H1 (cell line): Measurements from ENCODE around the gene FASTKD1. TPM values are rescaled to one million over a fixed set of nuclear protein-coding genes. Genes with fewer than 3 reads are reported as not detected.

ENCODE experiments used
- CTCF ChIA-PET: fragments of 300-600 bp; sonication (Branson Sonifier 250); formaldehyde crosslinking; loops from one replicate; lab custom pipeline; 2021; ENCODE audit not compliant: partially characterized antibody; lab: Charles Lee
- POLR2A ChIA-PET: fragments of 300-600 bp; sonication (Branson Sonifier 250); formaldehyde crosslinking; loops from one replicate; lab custom pipeline; 2021; ENCODE audit warnings: inconsistent platforms; ENCODE audit not compliant: partially characterized antibody; lab: Charles Lee
- DNase-seq, 2 experiments: peaks; one replicate each; pipeline versions ENCODE4 v3.0.0 to v3.0.0-alpha.2; 2010 to 2022; ENCODE audit warnings: low spot score in 2 of 2, low read depth in 1 of 2, mixed read lengths in 1 of 2
- FAIRE-seq: peaks from 2 replicates; lab custom pipeline; 2011; peaks lifted over from hg19 to GRCh38; lab: Jason Lieb, UNC
- H2AFZ ChIP-seq: 2 replicates; pipeline ENCODE4 v1.8.1; 2012; ENCODE audit warnings: low read length, inconsistent platforms
- H2AK5ac ChIP-seq: 2 replicates; pipeline ENCODE4 v1.6.1; 2013; ENCODE audit warnings: low read depth, low read length
- H2BK120ac ChIP-seq: replicated peaks from 2 replicates; pipeline ENCODE3; 2013; ENCODE audit warnings: low read depth, low read length, inconsistent platforms
- H2BK12ac ChIP-seq: 2 replicates; pipeline ENCODE4 v1.6.1; 2013; ENCODE audit warnings: low read depth, low read length
- H2BK15ac ChIP-seq: 2 replicates; pipeline ENCODE4 v1.6.1; 2013; ENCODE audit warnings: low read length
- H2BK20ac ChIP-seq: 2 replicates; pipeline ENCODE4 v1.6.1; 2013; ENCODE audit warnings: low read length
- H2BK5ac ChIP-seq: 2 replicates; pipeline ENCODE4 v1.6.1; 2013; ENCODE audit warnings: low read depth, low read length
- H3K14ac ChIP-seq: 2 replicates; pipeline ENCODE4 v1.6.1; 2013; ENCODE audit warnings: inconsistent platforms; ENCODE audit not compliant: insufficient read length
- H3K18ac ChIP-seq: 2 replicates; pipeline ENCODE4 v1.6.1; 2013; ENCODE audit warnings: low read length; ENCODE audit errors: extremely low read depth
- H3K23ac ChIP-seq: 2 replicates; pipeline ENCODE4 v1.6.1; 2013; ENCODE audit warnings: inconsistent platforms; ENCODE audit not compliant: insufficient read length
- H3K23me2 ChIP-seq: 2 replicates; pipeline ENCODE4 v1.6.1; 2013; ENCODE audit warnings: low read depth, low read length
- H3K27ac ChIP-seq: 2 replicates; pipeline ENCODE4 v1.6.1; 2011; ENCODE audit warnings: low read depth, low read length, inconsistent platforms
- H3K27me3 ChIP-seq, 4 experiments: replicated peaks in 1 of 4; 1 replicate in 1 of 4; 2 replicates in 3 of 4; pipeline versions ENCODE4 v1.6.1 to v1.8.1; 2011 to 2013; ENCODE audit warnings: low read length in 3 of 4, mild to moderate bottlenecking in 3 of 4, inconsistent platforms in 2 of 4, mixed read lengths in 2 of 4, moderate library complexity in 1 of 4; ENCODE audit not compliant: control insufficient read depth in 3 of 4, insufficient read depth in 3 of 4; ENCODE audit errors: extremely low read depth in 1 of 4
- H3K36me3 ChIP-seq, 4 experiments: 2 replicates each; pipeline versions ENCODE4 v1.6.1 to v1.8.1; 2011 to 2013; ENCODE audit warnings: mild to moderate bottlenecking in 4 of 4, low read length in 3 of 4, moderate library complexity in 2 of 4, control low read depth in 1 of 4, inconsistent platforms in 1 of 4; ENCODE audit not compliant: insufficient read depth in 4 of 4, control insufficient read depth in 2 of 4
- H3K4ac ChIP-seq: replicated peaks from 2 replicates; pipeline ENCODE3; 2013; ENCODE audit warnings: low read length, low read depth, mixed read lengths, inconsistent platforms; ENCODE audit not compliant: insufficient read length
- H3K4me1 ChIP-seq, 4 experiments: replicated peaks in 1 of 4; 1 replicate in 1 of 4; 2 replicates in 3 of 4; pipeline versions ENCODE4 v1.6.1 to v1.8.1; 2011 to 2013; ENCODE audit warnings: low read length in 3 of 4, inconsistent platforms in 2 of 4, mixed read lengths in 1 of 4; ENCODE audit not compliant: insufficient read depth in 4 of 4, control insufficient read depth in 3 of 4
- H3K4me2 ChIP-seq, 2 experiments: 2 replicates each; pipeline versions ENCODE4 v1.6.1 to v1.8.1; 2011 to 2013; ENCODE audit warnings: low read depth in 2 of 2, low read length in 2 of 2, control low read depth in 1 of 2, inconsistent platforms in 1 of 2, mild to moderate bottlenecking in 1 of 2; ENCODE audit not compliant: insufficient read depth in 1 of 2
- H3K4me3 ChIP-seq, 4 experiments: fragments of 200-600, 300-600 bp in 1 of 4; sonication (generic), shearing (Covaris generic), sonication (Bioruptor Twin) in 1 of 4; 2 replicates each; pipeline versions ENCODE4 v1.5.1 to v1.8.1; 2011 to 2016; ENCODE audit warnings: low read length in 4 of 4, low read depth in 3 of 4, control low read depth in 2 of 4, inconsistent platforms in 2 of 4, mild to moderate bottlenecking in 2 of 4, mixed read lengths in 1 of 4, moderate library complexity in 1 of 4; ENCODE audit not compliant: insufficient read depth in 2 of 4; ENCODE audit errors: extremely low read depth in 1 of 4
- H3K56ac ChIP-seq: replicated peaks from 2 replicates; pipeline ENCODE3; 2013; ENCODE audit warnings: low read depth, mild to moderate bottlenecking, mixed read lengths, low read length, inconsistent platforms; ENCODE audit not compliant: insufficient read length
- H3K79me1 ChIP-seq: 2 replicates; pipeline ENCODE4 v1.6.1; 2013; ENCODE audit warnings: low read depth, low read length, control low read depth
- H3K79me2 ChIP-seq, 2 experiments: 2 replicates each; pipeline versions ENCODE4 v1.6.1 to v1.8.1; 2012 to 2013; ENCODE audit warnings: low read length in 2 of 2, mild to moderate bottlenecking in 2 of 2, inconsistent platforms in 1 of 2; ENCODE audit not compliant: insufficient read depth in 2 of 2, control insufficient read depth in 1 of 2
- H3K9ac ChIP-seq, 4 experiments: replicated peaks in 1 of 4; 1 replicate in 1 of 4; 2 replicates in 3 of 4; pipeline versions ENCODE4 v1.6.1 to v1.8.1; 2011 to 2013; ENCODE audit warnings: low read depth in 3 of 4, low read length in 3 of 4, control low read depth in 2 of 4, mild to moderate bottlenecking in 2 of 4, moderate library complexity in 2 of 4, inconsistent platforms in 1 of 4; ENCODE audit errors: extremely low read depth in 1 of 4
- H3K9me3 ChIP-seq, 2 experiments: 2 replicates each; pipeline versions ENCODE4 v1.6.1 to v1.8.1; 2012 to 2013; ENCODE audit warnings: mild to moderate bottlenecking in 2 of 2, moderate library complexity in 2 of 2, control low read depth in 1 of 2, inconsistent platforms in 1 of 2, low read depth in 1 of 2, low read length in 1 of 2, mixed read lengths in 1 of 2; ENCODE audit not compliant: insufficient read depth in 2 of 2
- H4K20me1 ChIP-seq, 2 experiments: replicated peaks in 1 of 2; 2 replicates each; pipeline versions ENCODE3 to v1.8.1; 2011 to 2013; ENCODE audit warnings: inconsistent platforms in 2 of 2, low read length in 2 of 2, mild to moderate bottlenecking in 1 of 2; ENCODE audit not compliant: insufficient read depth in 2 of 2, control insufficient read depth in 1 of 2
- H4K5ac ChIP-seq: 2 replicates; pipeline ENCODE4 v1.6.1; 2013; ENCODE audit warnings: low read length, low read depth, mixed read lengths, inconsistent platforms; ENCODE audit not compliant: insufficient read length
- H4K8ac ChIP-seq: 2 replicates; pipeline ENCODE4 v1.8.0; 2013; ENCODE audit warnings: mild to moderate bottlenecking, moderate library complexity, low read length, inconsistent platforms; ENCODE audit not compliant: insufficient read depth; ENCODE audit errors: extremely low read depth
- H4K91ac ChIP-seq: replicated peaks from 2 replicates; pipeline ENCODE3; 2013; ENCODE audit warnings: low read length, mixed read lengths, inconsistent platforms; ENCODE audit not compliant: insufficient read length
- CREB1 ChIP-seq: IDR thresholded peaks from 2 replicates; pipeline ENCODE4 v1.6.1; 2012; ENCODE audit warnings: inconsistent platforms
- GTF2F1 ChIP-seq: IDR thresholded peaks from 2 replicates; pipeline ENCODE4 v1.6.1; 2012; ENCODE audit warnings: low read depth, low read length, improper control_type of control experiment, borderline replicate concordance
- HDAC6 ChIP-seq: IDR thresholded peaks from one replicate; pipeline ENCODE4 v1.7.1; 2012; ENCODE audit warnings: low read depth, mild to moderate bottlenecking, inconsistent platforms, low read length, moderate library complexity
- NRF1 ChIP-seq: IDR thresholded peaks from 2 replicates; pipeline ENCODE4 v1.6.1; 2011; ENCODE audit warnings: mild to moderate bottlenecking, low read depth, low read length, improper control_type of control experiment
- SAP30 ChIP-seq: fragments of 300-600 bp; sonication (generic); IDR thresholded peaks from 2 replicates; pipeline ENCODE4 v1.7.1; 2012; ENCODE audit warnings: low read length, moderate library complexity, mild to moderate bottlenecking, inconsistent platforms; ENCODE audit not compliant: insufficient read depth, insufficient replicate concordance
- TAF7 ChIP-seq: optimal IDR thresholded peaks from 2 replicates; pipeline ENCODE3; 2011; ENCODE audit warnings: low read depth, mild to moderate bottlenecking, inconsistent platforms, low read length, moderate library complexity, borderline replicate concordance
- WGBS, 2 experiments: shearing (Covaris generic) in 1 of 2; methylation state at CpG; one replicate each; pipeline versions ENCODE4 v1.1.6 to v1.1.7; 2013 to 2015; ENCODE audit warnings: low lambda C conversion rate in 2 of 2, mixed read lengths in 2 of 2, inconsistent platforms in 1 of 2, low coverage in 1 of 2, missing lambda C conversion rate in 1 of 2; ENCODE audit not compliant: insufficient replicate concordance in 2 of 2, insufficient coverage in 1 of 2, insufficient read length in 1 of 2; ENCODE audit errors: extremely low coverage in 1 of 2, missing lambda C conversion rate in 1 of 2; 5-methylcytosine and 5-hydroxymethylcytosine counted together
- polyA plus RNA-seq, 7 experiments: library from polyadenylated mRNA; depleted of rRNA in 3 of 7; stranded (reverse) in 5 of 7; unstranded in 2 of 7; fragments of >200 nt in 5 of 7; fragments of 200-250 nt in 2 of 7; gene quantifications; 1 replicate in 5 of 7; 2 replicates in 1 of 7; 4 replicates in 1 of 7; pipeline versions ENCODE4 v1.2.1 to v1.2.3, GENCODE V29; 2011 to 2013; ENCODE audit warnings: missing spikeins in 2 of 7, mixed read lengths in 2 of 7
- total RNA-seq: library from RNA; stranded (reverse); fragmentation: NEBNext Ultra II Directional; extraction: Animal tissue kit (Norgen Biotek cat#: 25700); gene quantifications from 2 replicates; pipeline ENCODE4 v1.2.1, GENCODE V29; 2021

Gene FASTKD1
- total and polyA plus RNA-seq, 2 of the 8 experiments (the other 6 are each of a cell fraction or from before 2014, with no cell fraction given), result 18.7 to 70.8 TPM

GRCh38 chr2:169509955-169510354 is 63.7 kb downstream of the FASTKD1 start:
- Histone ChIP-seq H2BK12ac (no peak overlapping the region), H3K36me3 (no peaks in the 10 kb centered on the region; a peak in 1 of 8 replicates), H3K4ac (no peak overlapping the region), H3K79me1 (no peaks in the 10 kb centered on the region), H3K27ac (no peak overlapping the region), H2BK15ac (no peak overlapping the region), H4K8ac (no peak overlapping the region), H2AK5ac (no peak overlapping the region), H3K9me3 (peaks cover 0 to 7% of the 10 kb centered on the region in 2 experiments; a peak in 1 of 4 replicates), H4K91ac (no peak overlapping the region), H3K4me3 (no peak overlapping the region), H3K23me2 (no peaks in the 10 kb centered on the region), H3K4me1 (peaks cover 0 to 2% (median 0%) of the 10 kb centered on the region in 4 experiments; a peak in 2 of 7 replicates), H2BK5ac (no peak overlapping the region), H4K5ac (no peak overlapping the region), H3K9ac (no peak overlapping the region), H3K56ac (no peak overlapping the region), H3K4me2 (no peak overlapping the region), H3K14ac (no peak overlapping the region), H3K79me2 (no peaks in the 10 kb centered on the region), H3K18ac (no peak overlapping the region), H4K20me1 (no peaks in the 10 kb centered on the region), H2AFZ (peak overlapping the region; percentile 54; the same call in 1 of the 2 replicates), H2BK120ac (no peak overlapping the region), H3K23ac (no peak overlapping the region), H3K27me3 (no peaks in the 10 kb centered on the region), H2BK20ac (no peak overlapping the region)
- CTCF ChIA-PET, result interaction anchor here (1.1 kb wide), 1 partner anchor 12 kb away, joined by 3 read pairs; no protein-coding TSS in a partner anchor
- FAIRE-seq (no peak), DNase-seq (no peak)
- POLR2A ChIA-PET, result no interaction called here
- WGBS, 2 experiments, result 94% methylated on average over 8 of the region's 8 CpGs; no CpG with 5 or more reads in 1 of the 2 experiments
- TF ChIP-seq NRF1, result no peak
- TF ChIP-seq SAP30, result no peak
- TF ChIP-seq CREB1, result no peak
- no peak for TF ChIP-seq HDAC6
- TF ChIP-seq GTF2F1, result no peak
- TF ChIP-seq TAF7, result no peak
